H9 (cell line): ENCODE results near the gene DMRTC2. TPM values are rescaled to one million over a fixed set of nuclear protein-coding genes. Genes with fewer than 3 reads are reported as not detected.

Source experiments
- DNase-seq: peaks from one replicate; pipeline ENCODE4 v3.0.0-alpha.2; 2017
- H2AFZ ChIP-seq: one replicate; pipeline ENCODE4 v1.6.1; 2013; ENCODE audit warnings: mild to moderate bottlenecking, low read length, control low read depth, moderate library complexity
- H2AK5ac ChIP-seq: 2 replicates; pipeline ENCODE4 v1.6.1; 2013; ENCODE audit warnings: low read length, control low read depth, mixed read lengths; ENCODE audit not compliant: insufficient read length
- H2BK120ac ChIP-seq: one replicate; pipeline ENCODE4 v1.6.1; 2013; ENCODE audit warnings: low read depth, mild to moderate bottlenecking, low read length, control low read depth, inconsistent platforms; ENCODE audit not compliant: poor library complexity, severe bottlenecking
- H2BK12ac ChIP-seq: 2 replicates; pipeline ENCODE4 v1.6.1; 2013; ENCODE audit warnings: low read length, control low read depth, mixed read lengths, low read depth; ENCODE audit not compliant: insufficient read length
- H2BK15ac ChIP-seq: 2 replicates; pipeline ENCODE4 v1.6.1; 2013; ENCODE audit warnings: low read depth, low read length, control low read depth
- H2BK20ac ChIP-seq: one replicate; pipeline ENCODE4 v1.6.1; 2013; ENCODE audit warnings: low read depth, mild to moderate bottlenecking, low read length, control low read depth, inconsistent platforms; ENCODE audit not compliant: poor library complexity, severe bottlenecking
- H2BK5ac ChIP-seq: 2 replicates; pipeline ENCODE4 v1.6.1; 2013; ENCODE audit warnings: low read length, control low read depth, mixed read lengths; ENCODE audit not compliant: insufficient read length
- H3K14ac ChIP-seq: 2 replicates; pipeline ENCODE4 v1.6.1; 2013; ENCODE audit warnings: low read length, control low read depth; ENCODE audit not compliant: insufficient read depth
- H3K18ac ChIP-seq: 2 replicates; pipeline ENCODE4 v1.6.1; 2013; ENCODE audit warnings: low read depth, mild to moderate bottlenecking, mixed read lengths, low read length, control low read depth; ENCODE audit not compliant: insufficient read length
- H3K23ac ChIP-seq: 2 replicates; pipeline ENCODE4 v1.6.1; 2013; ENCODE audit warnings: low read length, control low read depth, mixed read lengths, low read depth; ENCODE audit not compliant: insufficient read length
- H3K23me2 ChIP-seq: 2 replicates; pipeline ENCODE4 v1.6.1; 2013; ENCODE audit warnings: low read depth, mild to moderate bottlenecking, mixed read lengths, low read length, control low read depth; ENCODE audit not compliant: insufficient read length, poor library complexity, severe bottlenecking
- H3K27ac ChIP-seq: 2 replicates; pipeline ENCODE4 v1.5.1; 2013; ENCODE audit warnings: low read length, control low read depth, mixed read lengths, low read depth; ENCODE audit not compliant: insufficient read length
- H3K27me3 ChIP-seq: 2 replicates; pipeline ENCODE4 v1.6.1; 2013; ENCODE audit warnings: low read length, control low read depth, inconsistent platforms; ENCODE audit not compliant: insufficient read depth
- H3K4ac ChIP-seq: 2 replicates; pipeline ENCODE4 v1.6.1; 2013; ENCODE audit warnings: low read depth, mild to moderate bottlenecking, control low read depth, inconsistent platforms, low read length, moderate library complexity
- H3K4me1 ChIP-seq: 2 replicates; pipeline ENCODE4 v1.6.1; 2013; ENCODE audit warnings: low read length, control low read depth, inconsistent platforms; ENCODE audit not compliant: insufficient read depth
- H3K4me2 ChIP-seq: 2 replicates; pipeline ENCODE4 v1.6.1; 2013; ENCODE audit warnings: low read length, control low read depth, mixed read lengths; ENCODE audit not compliant: insufficient read length, insufficient read depth
- H3K56ac ChIP-seq: 2 replicates; pipeline ENCODE4 v1.6.1; 2013; ENCODE audit warnings: low read depth, mild to moderate bottlenecking, mixed read lengths, low read length, control low read depth; ENCODE audit not compliant: insufficient read length
- H3K79me1 ChIP-seq: 2 replicates; pipeline ENCODE4 v1.6.1; 2013; ENCODE audit warnings: low read depth, mild to moderate bottlenecking, moderate library complexity, low read length, control low read depth, inconsistent platforms; ENCODE audit not compliant: insufficient read depth, poor library complexity, severe bottlenecking
- H3K79me2 ChIP-seq: 2 replicates; pipeline ENCODE4 v1.6.1; 2013; ENCODE audit warnings: low read length, control low read depth, inconsistent platforms; ENCODE audit not compliant: insufficient read depth
- H3K9ac ChIP-seq: 2 replicates; pipeline ENCODE4 v1.6.1; 2013; ENCODE audit warnings: low read length, control low read depth, mixed read lengths; ENCODE audit not compliant: insufficient read length; ENCODE audit errors: extremely low read depth
- H3K9me3 ChIP-seq: one replicate; pipeline ENCODE4 v1.6.1; 2013; ENCODE audit warnings: low read depth, low read length, inconsistent platforms; ENCODE audit not compliant: control insufficient read depth
- H3T11ph ChIP-seq: one replicate; pipeline ENCODE4 v1.6.1; 2013; ENCODE audit warnings: mild to moderate bottlenecking, low read length, control low read depth, inconsistent platforms
- H4K20me1 ChIP-seq: one replicate; pipeline ENCODE4 v1.6.1; 2013; ENCODE audit not compliant: control insufficient read depth, insufficient read length, insufficient read depth
- H4K5ac ChIP-seq: 2 replicates; pipeline ENCODE4 v1.6.1; 2013; ENCODE audit warnings: low read depth, mild to moderate bottlenecking, mixed read lengths, low read length, control low read depth; ENCODE audit not compliant: insufficient read length
- H4K8ac ChIP-seq: replicated peaks from 2 replicates; pipeline ENCODE4 v1.6.1; 2013; ENCODE audit warnings: low read length, control low read depth, mixed read lengths, low read depth; ENCODE audit not compliant: insufficient read length
- H4K91ac ChIP-seq: 2 replicates; pipeline ENCODE4 v1.6.1; 2013; ENCODE audit warnings: low read depth, mild to moderate bottlenecking, moderate library complexity, mixed read lengths, low read length, control low read depth; ENCODE audit not compliant: insufficient read length
- H3K27ac Mint-ChIP-seq, 3 experiments: 2 replicates in 2 of 3; 3 replicates in 1 of 3; pipeline ENCODE4 v1.8.0; 2020 to 2021; ENCODE audit warnings: mixed read lengths in 3 of 3, mild to moderate bottlenecking in 1 of 3, moderate library complexity in 1 of 3
- H3K27me3 Mint-ChIP-seq: 2 replicates; pipeline ENCODE4 v1.8.0; 2021; ENCODE audit warnings: low read depth, mild to moderate bottlenecking, moderate library complexity, mixed read lengths
- H3K36me3 Mint-ChIP-seq, 3 experiments: 2 replicates in 2 of 3; 3 replicates in 1 of 3; pipeline ENCODE4 v1.8.0; 2020 to 2021; ENCODE audit warnings: low read depth in 3 of 3, mixed read lengths in 3 of 3; ENCODE audit not compliant: insufficient read depth in 1 of 3
- H3K4me1 Mint-ChIP-seq, 2 experiments: 2 replicates each; pipeline ENCODE4 v1.8.0; 2020; ENCODE audit warnings: mixed read lengths in 2 of 2
- H3K4me3 Mint-ChIP-seq, 2 experiments: 2 replicates in 1 of 2; 3 replicates in 1 of 2; pipeline ENCODE4 v1.8.0; 2020 to 2021; ENCODE audit warnings: mild to moderate bottlenecking in 2 of 2, mixed read lengths in 2 of 2, moderate library complexity in 1 of 2
- H3K9me3 Mint-ChIP-seq, 2 experiments: 2 replicates in 1 of 2; 3 replicates in 1 of 2; pipeline ENCODE4 v1.8.0; 2020; ENCODE audit warnings: mild to moderate bottlenecking in 2 of 2, mixed read lengths in 2 of 2, moderate library complexity in 1 of 2
- CTCF ChIP-seq: fragments of 200-600 bp; sonication (generic); conservative IDR thresholded peaks from 3 replicates; pipeline ENCODE4 v1.8.0; 2021; ENCODE audit warnings: antibody characterized with exemption, mild to moderate bottlenecking
- WGBS: extraction: QIAGEN DNeasy Blood & Tissue Kit; methylation state at CpG from one replicate; pipeline ENCODE4 v1.1.7; 2013; ENCODE audit warnings: missing lambda C conversion rate, low lambda C conversion rate, mixed read lengths; ENCODE audit not compliant: insufficient read length; ENCODE audit errors: extremely low coverage; 5-methylcytosine and 5-hydroxymethylcytosine counted together
- total RNA-seq: library from RNA; stranded (reverse); gene quantifications from 2 replicates; pipeline ENCODE4 v1.2.1, GENCODE V29; 2021

DMRTC2 gene
- total RNA-seq, 1 experiment from 2014 or later: not detected

GRCh38 chr19:41887711-41888382, 43.0 kb downstream of the DMRTC2 start:
- no peaks in the 10 kb centered on the region for H3K27me3 ChIP-seq
- DNase-seq: peak; percentile 92
- H2AK5ac ChIP-seq: no peak overlapping the region
- no peak overlapping the region for H4K8ac ChIP-seq
- H3K23me2 ChIP-seq: peaks cover 13% of the 10 kb centered on the region
- H3K4me2 ChIP-seq: peak overlapping the region; percentile 26
- no peak overlapping the region for H3T11ph ChIP-seq
- Mint-ChIP-seq H3K4me3 (peak overlapping the region in 1 of 2 experiments; percentile 12; a peak in 2 of 5 replicates), H3K9me3 (no peaks in the 10 kb centered on the region; a peak in 1 of 5 replicates), H3K4me1 (peaks cover 21 to 39% of the 10 kb centered on the region in 2 experiments), H3K27ac (peak overlapping the region; percentile 39 to 42 (median 41); a peak in 5 of 7 replicates), H3K27me3 (peaks cover 7% of the 10 kb centered on the region), H3K36me3 (peaks cover 0 to 17% (median 4%) of the 10 kb centered on the region in 3 experiments; a peak in 4 of 7 replicates)
- H3K56ac ChIP-seq: no peak overlapping the region
- H3K9me3 ChIP-seq: no peaks in the 10 kb centered on the region
- H2BK5ac ChIP-seq: no peak overlapping the region
- no peak overlapping the region for H2BK20ac ChIP-seq
- H4K91ac ChIP-seq: no peak overlapping the region
- H2BK12ac ChIP-seq: no peak overlapping the region
- no peak overlapping the region for H2AFZ ChIP-seq
- H3K4ac ChIP-seq: no peak overlapping the region
- no peak overlapping the region for H4K5ac ChIP-seq
- H3K14ac ChIP-seq: no peak overlapping the region
- H3K79me1 ChIP-seq: no peaks in the 10 kb centered on the region
- no peak overlapping the region for H3K9ac ChIP-seq
- no peak overlapping the region for H3K18ac ChIP-seq
- H4K20me1 ChIP-seq: no peaks in the 10 kb centered on the region
- H3K4me1 ChIP-seq: peaks cover 8% of the 10 kb centered on the region
- no peak overlapping the region for H3K27ac ChIP-seq
- TF ChIP-seq CTCF: peak; percentile 51; the same call in 2 of the 3 replicates
- no CpG with 5 or more reads among the region's 17 CpGs for WGBS
- H3K79me2 ChIP-seq: 0 out of 2 replicates have a peak, but pooled peaks cover 2% of the 10 kb centered on the region
- H3K23ac ChIP-seq: no peak overlapping the region
- H2BK120ac ChIP-seq: no peak overlapping the region
- H2BK15ac ChIP-seq: no peak overlapping the region
